ENCODE results near the gene REPIN1.

REPIN1 gene

GRCh38 chr7:150396426-150396825, 27.8 kb downstream of the REPIN1 start:
- DNase-seq (ENCODE audit: low read depth) = no peak

DNA sequence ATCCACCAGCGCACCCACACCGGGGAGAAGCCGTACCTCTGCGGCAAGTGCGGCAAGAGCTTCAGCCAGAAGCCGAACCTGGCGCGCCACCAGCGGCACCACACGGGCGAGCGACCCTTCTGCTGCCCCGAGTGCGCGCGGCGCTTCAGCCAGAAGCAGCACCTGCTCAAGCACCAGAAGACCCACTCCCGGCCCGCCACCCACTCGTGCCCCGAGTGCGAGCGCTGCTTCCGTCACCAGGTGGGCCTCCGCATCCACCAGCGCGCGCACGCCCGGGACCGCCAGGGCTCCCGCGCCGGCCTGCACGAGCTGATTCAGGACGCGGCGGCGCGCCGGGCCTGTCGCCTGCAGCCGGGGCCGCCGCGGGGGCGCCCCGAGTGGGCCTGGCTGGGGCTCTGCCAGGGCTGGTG, 28.2 kb downstream of the REPIN1 start:
- no peak for DNase-seq (ENCODE audit: low read depth)

- no peak for DNase-seq (ENCODE audit: low read depth)
Measured at GRCh38 chr7:150397346-150398107, 28.9 kb downstream of the REPIN1 start.

GRCh38 chr7:150398108-150398964, 29.7 kb downstream of the REPIN1 start:
- no peak for DNase-seq (ENCODE audit: low read depth)

- DNase-seq (ENCODE audit: low read depth) = no peak
Measured at GRCh38 chr7:150398965-150399320, 30.3 kb downstream of the REPIN1 start.

DNA sequence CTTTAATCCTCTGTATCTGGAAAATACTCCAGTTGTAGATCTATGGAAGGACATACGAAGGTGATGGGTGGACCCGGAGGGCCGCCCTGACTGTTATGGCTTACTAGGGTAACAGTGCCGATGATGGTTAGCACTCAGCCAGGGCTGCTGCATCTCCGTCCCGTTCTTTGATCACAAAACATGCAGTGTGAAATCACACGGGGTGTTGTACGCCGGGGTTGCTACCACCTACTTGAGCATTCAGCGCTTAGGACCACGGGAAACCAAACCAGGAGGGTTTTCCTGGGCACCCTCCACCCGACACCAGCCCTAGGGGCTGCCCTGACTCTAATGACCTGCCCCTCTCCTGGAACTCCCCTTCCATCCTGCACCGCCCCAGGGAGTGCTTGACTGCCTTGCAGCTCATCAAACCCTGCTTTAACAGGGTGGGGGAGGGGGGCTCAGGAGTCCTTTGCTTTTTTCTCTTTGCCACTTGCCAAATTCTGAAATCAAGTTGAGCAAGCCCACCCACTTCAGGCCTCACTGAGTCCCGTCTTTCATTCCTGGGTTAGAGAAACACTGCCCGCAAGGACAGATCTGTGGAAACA, 30.9 kb downstream of the REPIN1 start:
- no peak for DNase-seq (ENCODE audit: low read depth)

- no peak for DNase-seq (ENCODE audit: low read depth)
Measured at GRCh38 chr7:150400008-150400787, 31.6 kb downstream of the REPIN1 start.

DNA sequence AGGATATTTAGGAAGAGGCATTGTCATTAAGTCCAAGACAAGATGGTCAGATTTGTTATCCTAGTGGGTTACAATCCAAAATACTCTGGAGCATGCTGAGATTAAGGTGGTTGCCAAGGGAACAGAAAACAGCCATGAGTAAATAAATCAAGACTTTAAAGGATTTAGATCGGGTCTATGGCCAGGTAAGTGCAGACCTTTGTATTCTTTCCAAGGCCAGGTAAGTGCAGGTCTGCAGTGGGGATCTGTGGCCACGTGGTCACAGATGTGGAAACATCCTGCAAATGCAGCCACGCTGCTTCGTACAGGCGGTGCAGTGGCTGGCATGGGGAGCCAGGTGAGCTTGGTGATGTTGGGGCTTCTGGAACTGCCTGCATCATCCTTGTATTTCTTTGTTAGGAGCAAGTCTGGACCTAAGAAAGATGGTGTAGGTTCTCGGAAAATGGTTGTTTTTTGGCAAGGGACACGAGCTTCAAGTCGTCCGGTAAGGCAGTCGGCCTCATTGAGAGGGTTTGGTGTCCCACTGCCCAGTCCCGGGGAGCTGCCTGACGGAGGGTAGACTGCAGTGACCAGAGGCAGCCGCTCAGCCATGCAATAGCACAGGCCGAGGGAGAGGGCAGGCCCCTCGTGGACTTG, 32.3 kb downstream of the REPIN1 start:
- DNase-seq (ENCODE audit: low read depth) = no peak

DNA sequence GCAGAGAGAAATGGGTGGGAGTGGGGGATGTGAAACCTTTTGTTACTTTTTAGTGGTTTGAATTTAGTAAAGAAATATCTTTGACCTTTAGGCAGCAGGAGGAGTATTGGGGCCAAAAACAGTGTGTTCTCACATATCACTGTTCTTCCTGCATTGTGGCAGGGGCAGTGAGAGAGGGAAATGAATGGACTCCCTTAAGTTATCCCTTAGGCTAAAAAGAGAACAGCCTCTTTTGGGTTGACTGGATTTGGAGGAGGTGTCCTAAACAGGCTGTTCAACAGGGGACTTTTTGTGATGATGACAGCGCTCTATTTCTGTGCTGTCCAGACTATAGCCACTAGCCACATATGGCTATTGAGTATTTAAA, 32.8 kb downstream of the REPIN1 start:
- no peak for DNase-seq (ENCODE audit: low read depth)

DNA sequence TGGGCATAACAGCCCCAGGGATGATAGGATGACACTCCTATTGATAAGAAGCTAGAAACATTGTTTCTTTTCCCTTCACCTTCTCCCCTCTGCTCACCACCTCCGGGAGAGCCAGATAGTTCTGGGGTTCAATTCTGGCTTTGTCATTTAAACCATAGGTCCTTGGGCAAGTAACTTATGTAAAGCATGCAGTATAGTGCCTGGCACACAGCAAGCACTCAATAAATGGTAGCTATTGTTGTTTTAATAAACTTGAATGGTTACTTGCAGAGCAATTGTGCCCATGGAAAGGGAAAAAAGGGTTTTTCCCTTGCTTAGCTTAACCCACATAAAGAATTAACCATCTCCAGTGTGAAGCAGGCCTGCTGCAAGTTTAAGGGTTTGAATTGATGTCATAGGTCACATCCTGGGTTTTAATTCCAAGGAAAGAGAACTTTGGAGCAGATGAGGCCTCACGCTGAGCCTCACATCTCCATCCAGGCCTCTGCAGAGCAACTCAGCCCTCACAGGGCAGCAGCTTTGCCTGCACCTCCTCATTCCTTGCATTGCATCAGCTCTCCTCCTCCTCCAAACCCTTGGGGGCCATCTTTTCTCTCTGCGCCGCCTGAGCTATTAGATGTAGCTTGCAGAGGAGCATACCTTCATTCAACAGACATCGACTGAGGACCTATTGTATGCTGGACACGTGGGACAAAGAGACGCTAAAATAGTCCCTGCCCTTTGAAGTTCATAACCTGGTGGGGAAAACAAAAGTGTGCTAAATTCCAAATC, 33.4 kb downstream of the REPIN1 start:
- DNase-seq (ENCODE audit: low read depth) = no peak

GRCh38 chr7:150402671-150403321, 34.2 kb downstream of the REPIN1 start:
- no peak for DNase-seq (ENCODE audit: low read depth)

DNA sequence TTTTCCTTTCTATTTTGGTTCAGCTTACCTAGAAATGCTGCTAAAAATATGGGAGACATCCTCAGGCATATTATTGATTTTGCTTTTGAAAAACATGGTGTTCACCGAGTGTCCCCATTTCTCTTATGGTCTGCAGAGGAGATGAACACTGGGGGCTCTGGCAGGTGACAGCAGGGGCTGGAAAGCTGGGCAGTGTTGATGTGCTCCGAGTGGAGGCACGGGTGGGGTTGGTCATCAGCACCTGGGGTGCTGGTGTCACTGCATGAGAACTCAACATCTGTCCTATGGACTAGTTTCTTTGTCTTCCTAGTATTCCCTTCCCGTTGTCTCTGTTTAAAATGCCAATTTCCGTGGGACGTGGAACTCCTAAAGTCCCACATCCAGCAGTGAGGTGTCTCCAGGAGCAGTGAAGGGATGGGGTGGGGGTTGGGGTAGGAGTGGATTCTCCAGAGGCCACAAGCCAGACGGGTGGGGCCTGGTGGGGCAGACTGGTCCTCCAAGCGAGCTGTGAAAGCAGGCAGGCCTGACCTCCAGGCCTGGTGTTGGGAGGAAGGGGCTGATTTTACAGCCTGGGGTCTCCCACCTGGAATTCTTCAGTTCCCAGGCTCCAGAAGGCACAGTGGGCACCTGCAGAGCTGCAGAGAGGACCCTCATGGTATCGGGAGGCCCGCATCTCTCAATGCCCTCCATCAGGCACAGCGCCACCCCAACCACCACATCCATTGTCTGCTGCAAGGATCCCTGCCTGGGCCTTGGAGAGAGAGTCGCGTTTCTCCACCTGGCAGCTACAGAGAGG, 35.0 kb downstream of the REPIN1 start:
- DNase-seq (ENCODE audit: low read depth) = no peak

- no peak for DNase-seq (ENCODE audit: low read depth)
Measured at GRCh38 chr7:150404172-150404804, 35.7 kb downstream of the REPIN1 start.

- peak; percentile 35 for DNase-seq (ENCODE audit: low read depth)
Measured at GRCh38 chr7:150404805-150405583, 36.4 kb downstream of the REPIN1 start.

DNA sequence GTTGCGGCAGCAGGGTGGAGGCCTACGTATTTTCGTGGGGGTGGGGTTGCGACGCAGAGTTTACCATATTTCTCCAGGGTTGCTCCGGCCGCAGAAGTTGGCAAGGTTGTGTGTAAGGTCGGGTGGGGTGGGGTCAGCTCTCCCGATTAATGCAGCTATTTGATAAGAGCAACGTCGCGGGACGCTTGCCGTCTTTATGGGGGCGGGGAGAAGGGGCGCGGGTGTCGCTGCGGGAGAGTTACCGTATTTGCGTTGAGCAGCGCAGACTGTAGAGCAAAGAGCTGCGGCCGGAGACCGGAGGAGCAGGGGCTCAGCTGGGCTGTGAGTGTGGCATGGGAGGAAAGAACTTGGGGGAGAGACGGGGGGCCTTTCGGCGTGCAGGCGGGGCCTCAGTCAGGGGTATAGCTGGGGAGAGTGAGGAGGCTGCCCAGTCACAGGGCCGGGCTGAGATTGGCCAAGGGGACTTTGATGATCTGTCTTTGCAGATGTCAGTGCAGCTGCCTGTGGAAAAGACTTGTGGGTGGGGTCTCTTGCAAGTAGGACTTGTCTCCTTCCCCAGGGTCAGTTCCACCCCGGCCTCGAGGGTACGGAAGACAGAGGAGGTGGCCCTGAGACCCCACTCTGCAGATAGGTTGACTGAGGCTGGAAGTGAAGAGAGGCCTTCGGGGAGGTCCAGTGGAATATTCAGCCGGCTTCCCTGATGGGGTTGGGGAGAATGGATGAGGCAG, 37.1 kb downstream of the REPIN1 start:
- DNase-seq (ENCODE audit: low read depth) = no peak

- no peak for DNase-seq (ENCODE audit: low read depth)
Measured at GRCh38 chr7:150406312-150406566, 37.6 kb downstream of the REPIN1 start.

GRCh38 chr7:150406567-150407421, 38.2 kb downstream of the REPIN1 start:
- no peak for DNase-seq (ENCODE audit: low read depth)

All from non-pigmented ciliary epithelial cell (primary cell).